Activated T-cell treated with anti-CD3 and anti-CD28 coated beads for 24 hours (primary cell): Measurements from ENCODE around the gene EVI5.
A peak's percentile ranks its signal among the peaks of the same experiment; 100 is the strongest.
"Not testable (repeated sequence)": the region's sequence is repeated elsewhere in the genome, so short reads cannot be mapped to it uniquely, and the experiment has no call there.

ENCODE experiments used
- DNase-seq: peaks from one replicate; pipeline ENCODE4 v3.0.0-alpha.2; 2020; ENCODE audit warnings: low read depth

Gene EVI5

DNA sequence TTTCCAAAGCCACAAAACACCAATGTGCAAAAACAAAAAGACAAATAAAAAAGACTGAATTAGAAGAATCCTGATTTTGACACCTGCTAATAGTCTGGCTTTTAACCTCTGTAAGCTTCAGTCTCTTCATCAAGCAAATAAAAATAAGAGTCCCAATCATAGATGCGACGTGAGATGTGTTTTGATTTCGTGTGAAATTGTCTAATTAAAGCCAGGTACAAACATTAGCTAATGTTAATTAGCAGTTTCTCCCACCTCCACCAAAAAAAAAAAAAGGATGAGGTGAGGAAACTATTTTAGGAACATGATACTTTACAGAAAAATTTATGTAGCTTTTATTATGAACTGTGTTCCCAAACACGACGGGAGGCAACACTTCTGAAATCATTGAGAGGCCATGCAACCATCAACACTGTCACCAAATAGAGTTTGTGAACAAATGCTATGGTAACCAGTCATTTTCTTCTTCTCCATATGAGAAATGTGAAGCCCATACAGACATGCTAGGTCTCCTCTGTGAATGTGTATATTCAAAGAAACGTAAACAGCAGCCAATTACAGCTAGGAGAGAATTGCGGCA, 6.7 kb upstream of the EVI5 start:
- no peak for DNase-seq

DNA sequence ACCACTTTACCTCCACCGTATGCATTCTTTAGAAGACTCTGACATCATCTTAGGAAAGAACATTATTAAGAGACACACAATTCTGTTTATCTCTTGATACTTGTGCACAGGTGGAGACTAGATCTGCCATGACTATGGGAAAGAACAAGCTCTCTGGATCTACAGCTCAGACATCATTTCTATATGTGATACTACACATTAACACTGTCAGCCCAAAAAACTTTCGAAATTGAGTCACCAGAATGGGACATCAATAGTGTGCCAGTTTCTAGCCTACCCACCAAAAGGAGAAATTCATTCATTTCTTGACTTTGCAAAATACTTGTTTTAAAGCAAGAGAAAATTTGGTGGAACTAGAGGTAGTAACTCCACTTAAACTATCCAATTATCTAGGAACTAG, 6.0 kb upstream of the EVI5 start:
- DNase-seq, result no peak

DNA sequence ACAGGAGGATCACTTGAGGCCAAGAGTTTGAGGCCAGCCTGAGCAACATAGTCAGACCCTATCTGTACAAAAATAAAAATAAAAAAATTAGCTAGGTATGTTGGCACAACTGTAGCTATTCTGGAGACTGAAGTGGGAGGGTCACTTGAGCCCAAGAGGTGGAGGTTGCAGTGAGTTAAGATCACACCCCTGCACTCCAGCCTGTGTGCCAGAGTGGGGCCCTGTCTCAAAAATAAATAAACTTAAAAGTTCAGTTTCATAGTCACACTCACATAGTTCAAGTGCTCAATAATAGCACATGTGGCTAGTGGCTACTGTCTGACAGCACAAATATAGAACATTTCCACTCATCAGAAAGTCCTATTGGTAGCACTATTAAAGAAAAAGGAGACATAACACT, 5.2 kb upstream of the EVI5 start:
- no peak for DNase-seq

DNA sequence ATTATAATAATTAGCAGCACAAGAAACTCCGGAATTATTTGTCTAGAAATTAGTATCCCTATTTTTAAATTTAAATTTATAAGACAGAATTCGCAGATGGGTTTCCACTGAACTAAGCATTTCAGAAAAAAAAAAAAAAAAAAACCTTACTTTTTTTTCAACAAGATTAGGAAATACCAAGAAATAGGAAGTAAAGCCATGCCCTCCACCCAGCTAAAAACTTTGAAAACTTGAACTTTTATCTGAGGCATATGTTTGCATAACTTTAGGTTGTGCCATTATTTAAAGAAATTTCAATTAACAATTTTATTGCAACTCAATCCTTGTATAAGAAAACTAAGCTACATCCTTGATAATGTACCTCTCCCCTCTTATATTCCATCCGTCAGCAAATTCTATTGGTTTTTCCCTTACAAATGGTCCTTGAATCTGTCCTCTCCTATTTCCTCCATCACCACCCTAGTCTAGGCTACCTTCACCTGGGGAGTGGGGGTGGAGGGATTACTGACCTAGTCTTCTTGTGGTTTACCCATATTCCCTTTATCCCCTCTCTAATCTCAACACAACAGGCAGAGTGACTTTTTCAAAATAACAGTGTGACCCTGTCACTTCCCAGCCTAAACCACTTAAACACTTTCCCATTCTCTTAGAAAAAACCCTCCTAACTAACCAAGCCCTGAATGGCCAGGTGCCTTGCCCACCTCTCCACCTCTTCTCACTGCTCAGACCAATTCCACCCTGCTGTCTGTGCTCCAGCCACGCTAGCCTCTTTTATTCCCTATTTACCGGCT, 1.4 kb upstream of the EVI5 start:
- no peak for DNase-seq

DNA sequence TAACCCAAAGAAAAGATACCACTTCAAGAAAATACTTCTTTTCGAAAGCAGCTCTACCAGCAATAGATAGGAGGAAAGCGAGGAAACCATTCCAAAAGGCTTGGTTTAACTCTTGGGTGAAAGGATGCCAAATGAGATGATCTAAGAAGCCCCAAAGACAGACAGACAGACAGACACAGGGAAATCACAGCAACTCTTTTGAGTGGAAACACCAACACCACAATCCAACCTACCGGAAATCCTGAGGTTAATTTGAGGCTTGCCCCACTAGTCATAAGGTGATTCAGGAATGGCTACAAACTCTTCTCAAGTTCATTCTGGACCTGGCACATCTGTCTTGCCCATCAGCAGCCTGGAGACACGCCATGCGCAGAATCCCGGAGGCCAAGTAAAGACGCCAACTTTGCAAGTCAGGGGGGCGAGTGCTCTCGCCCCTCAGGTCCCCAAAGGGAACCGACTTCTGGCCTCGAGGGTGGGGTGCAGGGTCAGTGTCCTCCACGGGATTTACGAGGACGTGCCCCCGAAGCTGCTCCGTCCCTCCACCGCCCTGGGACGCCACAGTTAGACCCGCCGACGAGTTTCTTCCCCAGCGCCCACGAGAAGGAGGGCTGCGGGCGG, 778 bp downstream of the EVI5 start:
- peak; percentile 12 for DNase-seq

DNA sequence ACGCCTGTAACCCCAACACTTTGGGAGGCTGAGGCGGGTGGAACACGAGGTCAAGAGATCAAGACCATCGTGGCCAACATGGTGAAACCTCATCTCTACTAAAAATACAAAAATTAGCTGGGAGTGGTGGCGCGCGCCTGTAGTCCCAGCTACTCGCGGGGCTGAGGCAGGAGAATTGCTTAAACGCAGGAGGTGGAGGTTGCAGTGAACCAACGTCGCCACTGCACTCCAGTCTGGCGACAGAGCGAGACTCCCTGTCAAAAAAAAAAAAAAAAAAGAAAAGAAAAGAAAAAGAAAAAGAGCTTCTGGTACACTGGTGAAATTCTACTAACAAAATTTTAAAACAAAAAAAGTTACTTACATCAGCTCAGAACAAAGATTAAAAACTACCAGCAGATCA, 1.4 kb downstream of the EVI5 start:
- DNase-seq, result not testable (repeated sequence)

DNA sequence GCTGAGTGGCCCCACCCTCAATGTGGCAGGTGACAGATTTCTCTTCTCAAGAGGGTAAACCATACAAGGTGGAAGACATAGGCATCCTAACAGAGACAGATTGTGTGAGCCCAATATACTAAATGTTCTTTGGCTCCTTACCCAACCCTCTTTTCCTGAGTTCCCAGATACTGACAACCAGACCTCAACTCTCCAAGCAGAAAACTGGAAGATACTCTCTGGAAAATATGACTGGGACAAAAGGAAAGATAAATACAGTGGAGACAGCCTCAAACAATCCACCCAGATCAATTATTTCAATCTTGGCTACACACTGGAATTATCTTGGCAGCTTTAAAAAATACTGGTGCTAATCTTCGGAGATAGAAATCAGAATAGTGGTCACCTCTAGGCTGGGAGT, 6.5 kb downstream of the EVI5 start:
- no peak for DNase-seq

DNA sequence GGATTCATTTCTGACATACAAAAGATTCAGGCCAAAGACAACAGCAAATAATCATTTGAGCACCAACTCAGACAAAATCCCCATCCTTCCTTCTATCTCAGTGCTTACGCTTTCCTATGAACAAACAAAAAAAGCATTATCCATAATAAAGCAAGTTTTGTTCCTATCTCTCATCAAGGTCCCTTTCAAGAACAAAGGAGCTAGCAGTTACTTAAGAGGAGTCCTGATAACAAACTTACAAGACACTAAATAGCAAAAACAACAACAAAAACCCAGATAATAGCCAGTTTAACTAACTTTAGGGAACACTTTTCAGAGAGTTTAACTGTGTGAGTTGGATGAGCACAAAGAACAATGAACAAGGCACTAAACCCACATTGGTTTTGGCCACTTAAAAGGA, 10.5 kb downstream of the EVI5 start:
- DNase-seq, result no peak

DNA sequence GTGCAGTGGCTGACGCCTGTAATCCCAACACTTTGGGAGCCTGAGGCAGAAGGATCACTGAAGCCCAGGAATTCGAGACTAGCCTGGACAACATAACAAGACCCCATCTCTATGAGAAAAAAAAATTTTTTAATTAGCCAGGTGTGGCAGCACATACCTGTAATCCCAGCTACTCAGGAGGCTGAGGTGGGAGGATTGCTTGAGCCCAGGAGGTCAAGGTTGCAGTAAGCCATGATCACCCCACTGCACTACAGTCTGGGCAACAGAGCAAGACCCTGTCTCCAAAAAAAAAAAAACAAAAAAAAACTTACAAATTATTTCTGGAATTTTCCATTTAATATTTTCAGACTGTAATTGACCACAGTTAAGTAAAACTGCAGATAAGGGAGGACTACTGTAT, 11.2 kb downstream of the EVI5 start:
- not testable (repeated sequence) for DNase-seq

DNA sequence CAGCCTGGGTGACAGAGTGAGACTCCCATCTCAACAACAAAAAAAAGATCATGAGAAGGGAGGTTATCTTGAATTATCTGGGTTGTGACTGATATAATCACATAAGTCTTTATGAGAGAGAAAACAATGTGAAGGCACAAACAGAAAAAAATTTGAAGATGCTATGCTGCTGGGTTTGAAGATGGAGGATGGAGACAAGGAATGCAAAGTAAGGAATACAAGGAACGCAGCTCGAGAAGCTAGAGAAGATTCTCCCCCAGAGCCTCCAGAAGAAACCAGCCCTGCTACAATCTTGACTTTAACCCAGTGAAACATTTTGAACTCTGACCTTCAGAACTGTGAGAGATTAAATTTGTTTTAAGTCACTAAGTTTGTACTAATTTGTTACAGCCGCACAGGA, 15.1 kb downstream of the EVI5 start:
- DNase-seq, result no peak

DNA sequence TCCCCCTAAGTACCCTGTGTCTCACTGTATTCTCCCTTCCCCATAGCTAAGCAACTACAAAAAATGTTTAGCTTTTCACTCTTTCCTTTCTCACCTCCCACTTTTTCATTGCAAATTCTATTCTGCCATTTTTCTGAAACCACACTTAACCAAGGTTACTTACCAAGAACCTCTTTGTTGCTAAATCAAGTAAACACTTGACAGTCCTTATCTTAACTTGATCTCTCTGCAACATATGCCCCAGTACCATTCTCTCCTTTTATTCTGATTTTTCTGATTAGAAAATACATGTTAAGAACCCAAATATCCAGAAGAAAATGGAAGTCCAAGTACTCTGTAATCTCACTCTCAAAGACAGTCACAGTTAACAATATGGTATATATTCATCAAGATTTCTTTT, 16.0 kb downstream of the EVI5 start:
- DNase-seq, result no peak

DNA sequence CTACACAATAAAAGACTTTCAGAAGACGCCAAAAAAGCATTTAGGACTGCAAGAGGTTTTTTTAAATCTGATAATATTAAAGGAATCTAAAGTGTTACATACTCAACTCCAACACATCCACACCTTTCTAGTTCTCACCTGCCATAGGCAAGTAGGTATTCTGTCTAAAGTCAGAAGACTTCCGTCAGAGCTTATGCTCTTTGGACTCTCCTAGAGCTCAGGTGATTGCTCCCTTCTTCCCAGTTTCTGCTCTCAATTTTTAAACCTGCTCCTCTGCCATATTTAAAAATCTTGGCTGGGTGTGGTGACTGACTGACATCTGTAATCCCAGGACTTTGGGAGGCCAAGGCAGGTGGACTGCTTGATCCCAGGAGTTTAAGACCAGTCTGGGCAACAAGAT, 16.6 kb downstream of the EVI5 start:
- DNase-seq, result no peak

DNA sequence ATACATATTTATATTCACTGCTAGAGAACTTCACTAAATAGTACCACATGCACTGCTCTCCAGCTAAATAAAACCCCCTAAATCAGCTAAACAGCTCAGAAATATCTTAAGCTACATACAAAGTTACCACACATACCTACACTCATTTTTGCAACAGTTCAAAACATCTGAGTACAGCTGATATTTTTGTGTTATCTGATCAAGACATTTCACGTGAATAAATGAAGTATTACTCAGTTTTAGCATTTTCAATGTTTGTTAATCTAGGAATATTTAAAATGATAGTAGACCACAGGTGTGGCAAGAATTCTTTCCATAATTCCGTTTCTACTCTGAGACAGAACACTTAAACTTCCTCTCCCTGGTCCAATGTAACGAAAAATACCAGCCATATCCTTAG, 20.8 kb downstream of the EVI5 start:
- no peak for DNase-seq

DNA sequence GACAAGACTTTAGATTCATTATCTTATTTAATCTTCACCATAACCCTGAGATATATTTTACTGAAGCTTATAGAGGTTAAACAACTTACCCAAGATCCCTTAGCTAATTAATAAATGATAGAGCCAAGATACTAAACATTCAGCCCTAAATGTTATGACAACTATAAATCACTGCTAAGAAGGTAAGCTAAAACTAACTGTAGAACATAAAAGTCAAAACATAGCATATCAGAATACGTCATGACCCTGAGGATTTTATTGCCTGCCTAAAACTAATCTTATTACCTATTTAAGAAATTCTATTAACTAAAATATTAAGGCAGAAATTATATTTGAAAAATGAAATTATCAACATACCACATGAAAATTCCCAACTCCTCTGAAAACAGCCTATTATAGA, 22.6 kb downstream of the EVI5 start:
- no peak for DNase-seq

DNA sequence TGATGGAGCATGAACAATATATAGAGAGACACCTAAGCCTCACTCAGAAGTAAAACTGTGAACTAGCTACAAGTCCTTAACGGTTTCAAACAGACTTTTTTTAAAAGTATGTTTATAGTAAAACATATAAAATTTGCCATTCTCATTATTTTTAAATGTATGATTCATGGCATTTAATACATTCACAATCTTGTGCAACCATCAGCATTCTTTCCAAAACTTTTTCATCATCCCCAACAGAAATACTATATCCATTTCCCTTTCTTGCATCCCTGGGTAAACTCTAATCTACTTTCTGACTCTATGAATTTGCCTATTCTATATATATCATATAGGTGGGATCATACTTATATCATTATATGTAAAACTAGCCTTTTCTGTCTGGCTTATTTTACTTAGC, 25.5 kb downstream of the EVI5 start:
- DNase-seq, result no peak

DNA sequence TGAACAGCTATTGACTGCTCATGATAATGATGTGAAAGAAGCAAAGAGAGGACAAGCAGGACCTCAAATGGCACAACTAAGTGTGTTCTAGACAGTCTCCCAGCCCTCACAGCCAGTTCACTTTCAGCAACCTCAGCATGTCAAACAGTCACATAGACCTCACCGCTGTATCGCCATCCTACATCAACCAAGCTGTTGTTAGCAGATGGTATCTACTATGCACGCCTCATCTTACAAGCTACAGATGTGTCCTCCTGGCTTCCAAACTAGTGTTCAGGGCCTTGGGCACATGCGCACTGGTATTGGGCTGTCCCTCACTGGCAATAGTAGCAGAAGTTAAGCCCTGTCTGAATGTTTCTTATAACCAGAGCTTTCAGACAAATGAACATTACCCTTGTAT, 28.4 kb downstream of the EVI5 start:
- DNase-seq, result no peak

DNA sequence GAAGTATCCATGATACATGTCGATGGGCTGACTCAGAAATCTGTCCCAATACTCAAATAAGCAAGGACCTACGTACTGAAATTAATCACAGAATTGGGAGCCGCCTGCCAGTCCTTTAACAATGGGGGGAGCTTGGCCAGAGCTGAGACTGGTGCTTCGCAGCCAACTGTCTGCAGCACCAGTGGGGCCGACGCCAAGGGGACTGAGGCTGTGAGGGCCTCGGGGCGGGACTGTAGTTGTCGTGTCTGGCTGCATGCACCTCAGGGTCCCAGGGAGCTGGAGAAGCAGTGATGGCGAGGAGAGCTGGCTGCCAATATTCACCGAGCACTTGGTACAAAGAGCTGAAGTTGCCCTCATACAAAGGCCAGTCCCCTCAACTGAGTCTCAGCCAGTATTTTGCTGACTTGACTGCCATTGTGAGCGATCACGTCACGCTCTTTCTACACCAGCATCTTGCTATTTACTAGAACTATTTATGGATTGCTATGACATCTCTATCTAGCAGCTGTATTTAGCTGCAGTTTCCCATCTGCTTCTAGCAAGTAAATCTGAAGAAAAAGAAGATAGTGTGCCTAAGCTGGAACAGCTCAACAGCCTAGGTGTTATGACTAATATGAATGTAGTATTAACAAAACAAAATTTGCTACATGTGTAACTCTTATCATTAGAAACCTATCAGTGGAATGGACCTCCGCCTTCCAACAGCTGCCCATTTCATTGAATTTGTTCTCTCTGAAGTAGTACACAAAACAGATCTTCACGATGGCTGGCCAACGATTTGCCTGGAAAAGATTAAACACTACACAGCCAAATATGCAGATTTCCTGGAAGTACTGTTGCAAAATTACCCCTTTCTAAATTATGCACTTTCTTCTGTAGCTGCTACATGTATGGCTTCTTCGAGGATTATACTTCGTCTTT, 29.1 kb downstream of the EVI5 start:
- no peak for DNase-seq

DNA sequence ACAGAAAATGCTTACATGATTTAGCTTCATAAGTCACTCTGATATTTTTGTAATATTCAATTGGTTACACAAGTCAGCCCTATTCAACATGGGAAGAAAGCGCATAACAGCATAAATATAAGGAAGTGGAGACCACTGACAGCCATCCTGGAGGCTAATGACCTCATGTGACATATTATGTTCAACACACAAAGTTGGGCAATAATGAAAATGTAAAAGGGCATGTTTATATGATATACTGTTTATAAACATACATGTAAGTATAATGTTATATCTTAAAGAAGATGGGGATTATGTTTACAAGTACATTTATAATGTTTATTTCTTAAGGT, 30.2 kb downstream of the EVI5 start:
- no peak for DNase-seq

DNA sequence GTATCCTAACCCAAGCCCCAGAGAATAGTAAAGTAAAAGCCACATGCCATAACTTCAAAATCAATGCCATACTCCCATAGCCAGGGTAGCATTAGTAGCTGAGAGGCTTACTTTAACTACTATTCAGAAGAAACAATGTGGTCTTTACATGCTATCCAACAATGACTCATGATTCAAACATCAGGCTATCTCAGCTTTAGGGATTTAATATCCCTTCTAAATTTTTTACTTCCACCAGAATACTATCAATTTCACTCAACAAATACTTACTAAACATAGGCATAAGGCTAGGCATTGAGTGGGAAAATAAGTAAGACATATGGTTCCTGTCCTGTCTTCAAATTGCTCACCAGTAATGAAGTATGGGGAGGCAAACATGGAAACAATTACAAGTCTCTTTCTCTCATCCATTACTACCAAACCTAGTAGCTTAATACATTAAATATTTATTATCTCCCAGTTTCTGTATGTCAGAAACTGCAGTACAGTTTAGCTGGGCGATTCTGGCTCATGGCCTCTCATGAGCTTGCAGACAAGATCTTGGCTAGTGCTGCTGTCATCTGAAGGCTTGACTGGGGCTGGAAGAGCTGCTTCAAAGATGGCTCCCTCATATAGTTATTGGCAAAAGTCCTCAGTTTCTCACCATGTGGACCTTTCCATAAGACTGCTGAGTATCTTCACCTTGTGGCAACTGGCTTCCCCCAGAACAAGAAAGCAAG, 30.7 kb downstream of the EVI5 start:
- no peak for DNase-seq

DNA sequence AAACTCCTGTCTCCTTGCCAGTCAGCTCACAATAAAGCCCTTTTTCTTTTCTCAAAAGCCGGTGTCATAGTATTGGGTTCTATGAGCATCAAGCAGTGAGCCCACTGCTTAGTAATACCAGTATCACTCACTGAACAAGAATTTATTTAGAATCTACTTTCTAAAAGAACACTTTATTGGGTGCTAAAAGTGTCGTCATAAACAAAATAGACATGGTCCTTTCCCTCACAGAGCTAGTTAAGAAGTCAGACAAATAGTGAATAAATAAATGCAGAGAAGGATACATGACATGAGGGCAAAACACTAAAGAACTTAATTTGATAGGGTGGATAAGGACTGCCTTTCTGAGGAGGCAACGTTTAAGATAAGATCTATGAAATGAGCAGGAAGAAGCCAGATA, 32.2 kb downstream of the EVI5 start:
- no peak for DNase-seq

DNA sequence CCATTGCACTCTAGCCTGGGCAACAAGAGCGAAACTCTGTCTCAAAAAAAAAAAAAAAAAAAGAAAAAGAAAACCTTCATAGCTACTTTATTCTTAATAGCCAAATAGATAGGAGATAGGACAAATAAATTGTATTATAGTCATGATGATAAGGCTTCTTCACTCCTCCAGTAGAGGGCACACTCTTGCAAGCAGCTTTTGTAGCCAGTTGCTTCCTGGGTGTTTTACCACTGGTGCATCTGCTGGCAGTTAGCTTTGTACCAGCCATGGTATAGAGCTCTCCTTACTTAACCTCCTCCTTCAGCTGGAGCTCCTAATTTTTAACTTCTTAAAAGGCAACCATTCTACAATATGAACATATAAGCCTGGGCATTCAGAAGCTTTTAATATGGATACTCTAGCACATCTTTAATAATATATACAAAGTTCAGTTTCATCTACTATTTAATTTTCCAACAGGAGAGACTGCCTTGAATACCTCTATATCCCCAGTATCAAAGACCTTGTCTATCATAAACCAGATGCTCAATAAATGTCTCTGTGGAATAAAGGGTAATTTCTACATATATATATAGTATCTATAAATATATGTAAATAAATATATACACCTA, 35.8 kb downstream of the EVI5 start:
- peak; percentile 17 for DNase-seq

DNA sequence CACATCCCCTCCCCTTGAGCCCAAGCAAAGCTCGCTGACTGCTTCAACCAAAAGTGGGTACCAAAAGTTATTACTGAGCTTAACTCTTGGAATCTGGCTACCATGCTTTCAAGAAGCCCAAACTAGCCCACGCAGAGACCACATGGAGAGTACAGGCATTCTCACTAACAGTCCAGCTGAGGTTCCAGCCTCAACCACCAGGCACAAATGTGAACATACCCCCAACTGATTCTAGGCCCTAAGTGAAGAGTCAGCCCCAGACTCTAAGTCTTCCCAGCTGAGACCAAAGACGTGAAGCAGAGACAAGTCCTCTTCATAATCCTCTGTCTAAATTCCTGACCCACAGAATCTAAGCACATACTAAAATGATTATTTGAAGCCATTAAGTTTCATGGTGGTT, 36.8 kb downstream of the EVI5 start:
- no peak for DNase-seq
